ENCODE data around the gene SRP9.

SRP9 gene

DNA sequence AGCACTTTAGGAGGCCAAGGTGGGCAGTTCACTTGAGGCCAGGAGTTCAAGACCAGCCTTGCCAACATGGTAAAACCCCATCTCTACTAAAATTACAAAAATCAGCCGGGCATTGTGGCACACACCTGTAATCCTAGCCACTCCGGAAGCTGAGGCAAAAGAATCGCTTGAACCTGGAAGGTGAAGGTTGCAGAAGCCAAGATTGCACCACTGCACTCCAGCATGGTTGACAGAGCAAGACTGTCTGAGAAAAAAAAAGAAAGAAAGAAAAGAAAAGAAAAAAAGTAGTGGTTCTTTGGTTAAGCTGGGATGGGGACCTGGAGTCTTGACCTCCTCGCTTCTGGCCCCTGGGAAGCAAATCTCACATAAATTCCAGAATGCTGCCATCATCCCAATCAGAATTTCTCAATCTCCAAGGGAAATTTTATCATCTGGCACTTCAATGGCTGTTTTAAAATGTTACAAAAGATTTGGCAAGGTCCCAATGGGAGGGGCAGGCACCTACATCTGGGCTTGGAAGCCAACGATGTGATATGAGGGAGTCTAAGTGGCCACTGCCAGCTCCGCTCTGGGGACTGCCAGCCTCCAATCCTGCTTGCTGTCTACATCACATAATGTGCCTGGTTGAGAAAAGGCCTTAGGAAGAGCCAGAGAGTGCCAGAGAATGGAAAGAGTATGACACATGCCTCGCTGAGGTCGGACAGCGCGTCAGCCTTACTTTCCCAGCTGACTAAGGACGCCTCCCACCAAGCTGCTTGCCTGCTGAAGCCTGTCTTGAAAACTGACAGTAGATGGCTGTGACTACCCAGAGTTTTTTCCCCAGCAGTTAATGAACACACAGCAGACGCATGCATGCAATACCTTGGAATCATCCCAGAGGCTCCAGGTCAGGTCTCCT, 42.1 kb upstream of the SRP9 start:
- no peak overlapping the region for H3K4me2 ChIP-seq (ENCODE audit: low read length)
- peaks cover 14% of the 10 kb centered on the region; the same call in 1 of the 2 replicates for H3K27me3 ChIP-seq (ENCODE audit: control insufficient read depth, low read length)
- no peaks in the 10 kb centered on the region for H3K9me2 ChIP-seq (replicated peaks; ENCODE audit: control insufficient read depth, low read length)
- H3K27ac ChIP-seq (ENCODE audit: low read depth, low read length), result no peak overlapping the region
- no peaks in the 10 kb centered on the region for H3K4me1 ChIP-seq (ENCODE audit: control insufficient read depth, low read length)
- TF ChIP-seq, protein P1, sequence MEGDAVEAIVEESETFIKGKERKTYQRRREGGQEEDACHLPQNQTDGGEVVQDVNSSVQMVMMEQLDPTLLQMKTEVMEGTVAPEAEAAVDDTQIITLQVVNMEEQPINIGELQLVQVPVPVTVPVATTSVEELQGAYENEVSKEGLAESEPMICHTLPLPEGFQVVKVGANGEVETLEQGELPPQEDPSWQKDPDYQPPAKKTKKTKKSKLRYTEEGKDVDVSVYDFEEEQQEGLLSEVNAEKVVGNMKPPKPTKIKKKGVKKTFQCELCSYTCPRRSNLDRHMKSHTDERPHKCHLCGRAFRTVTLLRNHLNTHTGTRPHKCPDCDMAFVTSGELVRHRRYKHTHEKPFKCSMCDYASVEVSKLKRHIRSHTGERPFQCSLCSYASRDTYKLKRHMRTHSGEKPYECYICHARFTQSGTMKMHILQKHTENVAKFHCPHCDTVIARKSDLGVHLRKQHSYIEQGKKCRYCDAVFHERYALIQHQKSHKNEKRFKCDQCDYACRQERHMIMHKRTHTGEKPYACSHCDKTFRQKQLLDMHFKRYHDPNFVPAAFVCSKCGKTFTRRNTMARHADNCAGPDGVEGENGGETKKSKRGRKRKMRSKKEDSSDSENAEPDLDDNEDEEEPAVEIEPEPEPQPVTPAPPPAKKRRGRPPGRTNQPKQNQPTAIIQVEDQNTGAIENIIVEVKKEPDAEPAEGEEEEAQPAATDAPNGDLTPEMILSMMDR (IDR thresholded peaks at IDR 0.05; ENCODE audit: low read depth, low read length, poor library complexity, severe bottlenecking), result no peak
- no peak for TF ChIP-seq EZH2phosphoT487 (IDR thresholded peaks at IDR 0.05; ENCODE audit: borderline replicate concordance, low read length)
- no peaks in the 10 kb centered on the region for H3F3A ChIP-seq (ENCODE audit: control insufficient read depth, insufficient read depth)
- H3K79me2 ChIP-seq (ENCODE audit: control insufficient read depth, low read length), result no peaks in the 10 kb centered on the region
- no peak overlapping the region for H3K4me3 ChIP-seq (ENCODE audit: low read length)
- no peaks in the 10 kb centered on the region for H4K20me1 ChIP-seq (ENCODE audit: control insufficient read depth, insufficient read depth, low read depth, low read length)
- no peaks in the 10 kb centered on the region for H3K9me3 ChIP-seq (ENCODE audit: control insufficient read depth, insufficient read depth, low read length)
- H3K36me3 ChIP-seq (ENCODE audit: control insufficient read depth, low read length), result no peaks in the 10 kb centered on the region

DNA sequence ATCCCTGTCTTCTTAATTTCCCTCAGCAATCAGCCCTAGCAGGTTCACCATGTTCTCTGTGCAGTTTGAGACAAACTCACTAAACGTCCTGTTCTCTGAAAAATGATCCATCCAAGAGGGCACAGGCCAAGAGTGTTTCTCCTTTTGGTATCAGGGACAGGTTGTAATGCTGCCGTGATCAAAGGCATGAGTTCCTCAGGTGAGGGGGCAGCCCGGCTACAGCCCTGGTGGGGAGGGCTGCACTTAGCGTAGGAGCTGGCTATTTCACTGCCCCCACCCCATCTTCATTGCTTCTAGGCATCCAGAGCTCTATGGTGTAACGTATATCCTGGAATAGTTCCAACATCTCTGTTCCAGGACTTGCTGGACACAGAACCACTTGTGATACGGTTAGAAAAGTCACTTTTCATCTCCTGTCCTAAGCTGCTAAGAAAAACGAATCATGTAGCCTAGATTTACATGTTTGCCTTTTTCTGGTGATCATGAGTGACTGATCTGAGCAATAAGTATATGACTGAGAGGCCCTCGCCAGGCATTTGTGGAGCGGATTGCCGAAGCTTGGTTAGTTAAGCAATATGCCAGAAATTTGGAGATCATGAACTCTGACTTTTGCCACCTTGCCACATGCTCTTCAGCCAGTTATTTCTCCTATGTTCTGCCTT, 41.1 kb upstream of the SRP9 start:
- H3K9me2 ChIP-seq (replicated peaks; ENCODE audit: control insufficient read depth, low read length), result no peaks in the 10 kb centered on the region
- H4K20me1 ChIP-seq (ENCODE audit: control insufficient read depth, insufficient read depth, low read depth, low read length), result no peaks in the 10 kb centered on the region
- H3K4me3 ChIP-seq (ENCODE audit: low read length), result no peak overlapping the region
- H3K36me3 ChIP-seq (ENCODE audit: control insufficient read depth, low read length), result no peaks in the 10 kb centered on the region
- peaks cover 9% of the 10 kb centered on the region; the same call in 1 of the 2 replicates for H3K27me3 ChIP-seq (ENCODE audit: control insufficient read depth, low read length)
- H3K9me3 ChIP-seq (ENCODE audit: control insufficient read depth, insufficient read depth, low read length), result no peaks in the 10 kb centered on the region
- no peaks in the 10 kb centered on the region for H3K79me2 ChIP-seq (ENCODE audit: control insufficient read depth, low read length)
- no peak for TF ChIP-seq EZH2phosphoT487 (IDR thresholded peaks at IDR 0.05; ENCODE audit: borderline replicate concordance, low read length)
- TF ChIP-seq, protein P1 (IDR thresholded peaks at IDR 0.05; ENCODE audit: low read depth, low read length, poor library complexity, severe bottlenecking), result no peak
- H3K4me1 ChIP-seq (ENCODE audit: control insufficient read depth, low read length), result no peaks in the 10 kb centered on the region
- H3K27ac ChIP-seq (ENCODE audit: low read depth, low read length), result no peak overlapping the region
- H3K4me2 ChIP-seq (ENCODE audit: low read length), result no peak overlapping the region
- no peaks in the 10 kb centered on the region for H3F3A ChIP-seq (ENCODE audit: control insufficient read depth, insufficient read depth)

DNA sequence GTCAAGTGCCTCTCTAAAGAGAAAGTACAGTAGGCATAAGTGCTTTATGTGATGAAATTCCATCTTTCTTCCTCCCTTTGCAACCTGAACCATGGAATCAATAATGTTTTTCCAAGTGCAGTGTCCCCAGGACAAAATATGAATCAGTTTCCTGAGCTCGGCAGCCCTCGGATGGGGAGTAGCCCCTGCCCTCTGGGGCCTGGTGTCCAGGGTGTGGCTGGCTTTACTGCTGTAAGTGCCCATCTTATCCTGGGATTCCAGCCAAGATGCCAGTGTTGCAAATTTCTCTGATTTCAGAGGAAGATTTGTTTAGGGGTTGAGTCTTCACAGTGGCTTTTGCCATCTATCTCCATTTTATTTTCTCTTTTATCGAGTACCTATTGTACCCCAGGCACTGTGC, 40.5 kb upstream of the SRP9 start:
- H3K4me1 ChIP-seq (ENCODE audit: control insufficient read depth, low read length), result no peaks in the 10 kb centered on the region
- no peaks in the 10 kb centered on the region for H3K79me2 ChIP-seq (ENCODE audit: control insufficient read depth, low read length)
- H3K9me2 ChIP-seq (replicated peaks; ENCODE audit: control insufficient read depth, low read length), result no peaks in the 10 kb centered on the region
- TF ChIP-seq EZH2phosphoT487 (IDR thresholded peaks at IDR 0.05; ENCODE audit: borderline replicate concordance, low read length), result no peak
- TF ChIP-seq, protein P1 (IDR thresholded peaks at IDR 0.05; ENCODE audit: low read depth, low read length, poor library complexity, severe bottlenecking), result no peak
- H3K4me3 ChIP-seq (ENCODE audit: low read length), result no peak overlapping the region
- H4K20me1 ChIP-seq (ENCODE audit: control insufficient read depth, insufficient read depth, low read depth, low read length), result no peaks in the 10 kb centered on the region
- no peaks in the 10 kb centered on the region for H3F3A ChIP-seq (ENCODE audit: control insufficient read depth, insufficient read depth)
- H3K27me3 ChIP-seq (ENCODE audit: control insufficient read depth, low read length), result peaks cover 8% of the 10 kb centered on the region; the same call in 1 of the 2 replicates
- no peaks in the 10 kb centered on the region for H3K9me3 ChIP-seq (ENCODE audit: control insufficient read depth, insufficient read depth, low read length)
- H3K4me2 ChIP-seq (ENCODE audit: low read length), result no peak overlapping the region
- H3K27ac ChIP-seq (ENCODE audit: low read depth, low read length), result no peak overlapping the region
- no peaks in the 10 kb centered on the region for H3K36me3 ChIP-seq (ENCODE audit: control insufficient read depth, low read length)
